GM12878 (cell line): Measurements from ENCODE around the gene KIAA0319L. TPM values are rescaled to one million over a fixed set of nuclear protein-coding genes. Genes with fewer than 3 reads are reported as not detected.
A peak's percentile ranks its signal among the peaks of the same experiment; 100 is the strongest.

ENCODE experiments used
- ATAC-seq: fragments of 200-7000 bp; cut with Tn5 transposase; 3 replicates; pipeline ENCODE4 v1.9.1; 2020; ENCODE audit warnings: mild to moderate bottlenecking, moderate library complexity
- Bru-seq: library from RNA; stranded (reverse); fragments of 400-500 nt; gene quantifications from one replicate; lab custom pipeline; 2021; lab: Mats Ljungman, UMichigan
- BruChase-seq, 2 experiments: library from RNA; stranded (reverse); fragments of 400-500 nt; gene quantifications; one replicate each; lab custom pipeline; 2021; lab: Mats Ljungman, UMichigan
- BruUV-seq: library from RNA; stranded (reverse); fragments of 400-500 nt; replicated peaks from 2 replicates; lab custom pipeline; 2021; lab: Mats Ljungman, UMichigan
- CTCF ChIA-PET: fragments of 300-600 bp; sonication (Branson Sonifier 250); formaldehyde crosslinking; extraction: SDS; loops from one replicate; lab custom pipeline; 2021; ENCODE audit warnings: inconsistent platforms; lab: Yijun Ruan, JAX
- POLR2A ChIA-PET: fragments of 350-600 bp; formaldehyde crosslinking; extraction: SDS; loops from one replicate; lab custom pipeline; 2021; ENCODE audit warnings: inconsistent platforms; lab: Charles Lee
- RAD21 ChIA-PET: fragments of 300-600 bp; sonication (Branson Sonifier 250); formaldehyde crosslinking; loops from one replicate; lab custom pipeline; 2023; ENCODE audit warnings: antibody characterized with exemption; ENCODE audit not compliant: unreplicated experiment; lab: Charles Lee
- SMC1A ChIA-PET: fragments of 300-600 bp; sonication (Branson Sonifier 250); formaldehyde crosslinking; loops from one replicate; lab custom pipeline; 2023; ENCODE audit not compliant: unreplicated experiment, uncharacterized antibody; lab: Charles Lee
- DNase-seq: peaks from one replicate; pipeline ENCODE4 v3.0.0-alpha.2; 2011; ENCODE audit warnings: low read depth, low spot score
- FAIRE-seq: peaks from 3 replicates; lab custom pipeline; 2011; peaks lifted over from hg19 to GRCh38; lab: Jason Lieb, UNC
- H2AFZ ChIP-seq: 2 replicates; pipeline ENCODE4 v1.6.0; 2011; ENCODE audit warnings: low read depth, low read length, control low read depth; ENCODE audit not compliant: control insufficient read depth
- H3K27ac ChIP-seq: 2 replicates; pipeline ENCODE4 v1.5.1; 2011; ENCODE audit warnings: control low read depth; ENCODE audit not compliant: control insufficient read depth, insufficient read depth
- H3K27me3 ChIP-seq, 2 experiments: replicated peaks in 1 of 2; 2 replicates each; pipeline versions ENCODE4 v1.6.0 to v1.6.1; 2011; ENCODE audit warnings: low read length in 1 of 2; ENCODE audit not compliant: control insufficient read depth in 2 of 2, insufficient read depth in 2 of 2
- H3K36me3 ChIP-seq, 2 experiments: 2 replicates each; pipeline ENCODE4 v1.5.1; 2011; ENCODE audit warnings: low read length in 1 of 2; ENCODE audit not compliant: control insufficient read depth in 2 of 2, insufficient read depth in 2 of 2
- H3K4me1 ChIP-seq: 2 replicates; pipeline ENCODE4 v1.6.1; 2011; ENCODE audit warnings: mild to moderate bottlenecking, low read length, moderate library complexity, mixed read lengths; ENCODE audit not compliant: control insufficient read depth, insufficient read depth
- H3K4me2 ChIP-seq: 2 replicates; pipeline ENCODE4 v1.6.0; 2011; ENCODE audit warnings: control low read depth; ENCODE audit not compliant: control insufficient read depth, insufficient read depth
- H3K4me3 ChIP-seq: fragments of 200-600 bp; sonication (generic); 2 replicates; pipeline ENCODE4 v1.5.1; 2016
- H3K79me2 ChIP-seq: 2 replicates; pipeline ENCODE4 v1.6.0; 2011; ENCODE audit warnings: low read length; ENCODE audit not compliant: control insufficient read depth, insufficient read depth
- H3K9ac ChIP-seq: 2 replicates; pipeline ENCODE4 v1.8.0; 2011; ENCODE audit warnings: low read length, control low read depth, mixed read lengths; ENCODE audit not compliant: control insufficient read depth, insufficient read depth
- H3K9me3 ChIP-seq: replicated peaks from 3 replicates; pipeline ENCODE4 v1.5.1; 2011; ENCODE audit warnings: mild to moderate bottlenecking, low read length; ENCODE audit not compliant: control insufficient read depth, insufficient read depth
- H4K20me1 ChIP-seq: 2 replicates; pipeline ENCODE4 v1.6.0; 2011; ENCODE audit not compliant: control insufficient read depth, insufficient read depth
- EGR1 ChIP-seq, 2 experiments: IDR thresholded peaks; 1 replicate in 1 of 2; 2 replicates in 1 of 2; pipeline ENCODE4 v1.6.1; 2011 to 2012; ENCODE audit warnings: low read depth in 2 of 2, low read length in 2 of 2, borderline replicate concordance in 1 of 2, mild to moderate bottlenecking in 1 of 2, moderate library complexity in 1 of 2
- GABPA ChIP-seq: IDR thresholded peaks from 2 replicates; pipeline ENCODE4 v1.6.1; 2014; ENCODE audit warnings: antibody characterized with exemption, low read depth, mild to moderate bottlenecking, inconsistent platforms
- KDM1A ChIP-seq: fragments of 200-600 bp; sonication (generic); IDR thresholded peaks from 2 replicates; pipeline ENCODE4 v1.6.1; 2016; ENCODE audit warnings: borderline replicate concordance
- KLF5 ChIP-seq: fragments of 450-650 bp; IDR thresholded peaks from 2 replicates; pipeline ENCODE4 v1.6.1; 2014; ENCODE audit warnings: mild to moderate bottlenecking; ENCODE audit not compliant: partially characterized antibody
- POLR2AphosphoS5 ChIP-seq: IDR thresholded peaks from 2 replicates; pipeline ENCODE4 v1.6.1; 2011; ENCODE audit warnings: mild to moderate bottlenecking, low read length, inconsistent platforms
- RAD21 ChIP-seq: IDR thresholded peaks from 2 replicates; pipeline ENCODE4 v1.6.1; 2011; ENCODE audit warnings: mild to moderate bottlenecking, low read depth, low read length, moderate library complexity; ENCODE audit not compliant: insufficient read depth
- ZBTB40 ChIP-seq: fragments of 450-650 bp; IDR thresholded peaks from 2 replicates; pipeline ENCODE4 v1.6.1; 2016; ENCODE audit warnings: mild to moderate bottlenecking, moderate library complexity, borderline replicate concordance
- ZNF384 ChIP-seq: IDR thresholded peaks from 2 replicates; pipeline ENCODE4 v1.6.1; 2012; ENCODE audit warnings: low read depth, mild to moderate bottlenecking, low read length, improper control_type of control experiment, borderline replicate concordance
- ZNF622 ChIP-seq: fragments of 450-650 bp; IDR thresholded peaks from 2 replicates; pipeline ENCODE4 v1.6.1; 2017; ENCODE audit warnings: mild to moderate bottlenecking, inconsistent platforms
- WGBS: methylation state at CpG from one replicate; pipeline ENCODE4 v1.1.6; 2016; ENCODE audit warnings: low lambda C conversion rate; ENCODE audit not compliant: insufficient replicate concordance, insufficient coverage; ENCODE audit errors: missing lambda C conversion rate; 5-methylcytosine and 5-hydroxymethylcytosine counted together
- in situ Hi-C: fragments of 300-500 bp; cut with MboI; formaldehyde crosslinking; loops from 9 replicates; pipeline ENCODE4 v1.14.3; 2018; ENCODE audit warnings: mixed read lengths
- intact Hi-C: fragments of 100-400 bp; cut with micrococcal nuclease; formaldehyde crosslinking; loops from one replicate; pipeline ENCODE4 v1.14.2; 2022; ENCODE audit not compliant: unreplicated experiment
- long read RNA-seq, 2 experiments: library from polyadenylated mRNA; unstranded; transcript quantifications; one replicate each; pipeline ENCODE4 v2.0.0, GENCODE V29; 2019 to 2020
- polyA minus RNA-seq, 3 experiments: library from RNA; depleted of rRNA, polyadenylated mRNA; stranded (reverse); fragments of >200 nt; gene quantifications; 2 replicates each; pipeline ENCODE4 v1.2.3, GENCODE V29; 2011
- polyA plus RNA-seq, 11 experiments: library from polyadenylated mRNA; depleted of rRNA in 4 of 11; unstranded in 6 of 11; stranded (reverse) in 5 of 11; fragments of >200 nt; fragmentation: Nextera tagmentation in 4 of 11; fragmentation: Illumina TruSeq in 1 of 11; extraction: Ambion mirVana in 4 of 11; extraction: Trizol in 1 of 11; gene quantifications; 1 replicate in 1 of 11; 2 replicates in 10 of 11; pipeline versions ENCODE4 v1.2.1 to v1.2.3, GENCODE V29; 2011 to 2016; ENCODE audit warnings: inconsistent platforms in 2 of 11, missing spikeins in 2 of 11, low read depth in 1 of 11
- total RNA-seq, 4 experiments: library from RNA; depleted of rRNA in 3 of 4; stranded (reverse); fragments of >200 nt in 3 of 4; fragmentation: Illumina TruSeq in 1 of 4; extraction: Trizol in 1 of 4; gene quantifications; 2 replicates each; pipeline versions ENCODE4 v1.2.1 to v1.2.3, GENCODE V29; 2013 to 2021
- TF ChIP-seq, protein P1 (sequence below): fragments of 450-650 bp; IDR thresholded peaks from 2 replicates; pipeline ENCODE4 v1.6.1; 2014; ENCODE audit warnings: mild to moderate bottlenecking

KIAA0319L gene
- total RNA-seq (2013; cell fraction: nucleolus; rRNA removed), result 303 and 335 TPM in 2 replicates
- 22.6 and 24.3 TPM in 2 replicates for total RNA-seq (2014; rRNA removed)
- total RNA-seq (2014; rRNA removed; fragmentation: Illumina TruSeq; extraction: Trizol), result 20.7 and 22.1 TPM in 2 replicates
- total RNA-seq (2021), result 26.9 and 30.3 TPM in 2 replicates
- 34.7 TPM for polyA plus RNA-seq (2011; ENCODE audit: low read depth)
- 57.8 and 63.2 TPM in 2 replicates for polyA plus RNA-seq (2011; rRNA removed)
- 48.5 and 52.4 TPM in 2 replicates for polyA plus RNA-seq (2011; cell fraction: cytosol; rRNA removed)
- 87.3 and 100 TPM in 2 replicates for polyA plus RNA-seq (2011; cell fraction: nucleus; rRNA removed)
- polyA plus RNA-seq (2012), result 27.1 and 32.7 TPM in 2 replicates
- polyA plus RNA-seq (2014; fragmentation: Illumina TruSeq; extraction: Trizol), result 26.7 and 35.3 TPM in 2 replicates
- polyA plus RNA-seq (2014; fragmentation: Nextera tagmentation; extraction: Ambion mirVana), result 1 to 10 TPM; 2.6 to 5.9 TPM
- 23.6 and 26.1 TPM in 2 replicates for polyA plus RNA-seq (2014; rRNA removed)
- polyA plus RNA-seq (2016; fragmentation: Nextera tagmentation; extraction: Ambion mirVana), result 10 to 100 TPM; 24.7 to 26.5 TPM
- 90.8 and 95.8 TPM in 2 replicates for polyA minus RNA-seq (2011; rRNA and poly(A)+ RNA removed)
- 14.3 and 21.3 TPM in 2 replicates for polyA minus RNA-seq (2011; cell fraction: cytosol; rRNA and poly(A)+ RNA removed)
- 82.8 and 101 TPM in 2 replicates for polyA minus RNA-seq (2011; cell fraction: nucleus; rRNA and poly(A)+ RNA removed)
- Bru-seq, nascent RNA, result percentile 81 among the genes with signal in this experiment
- BruChase-seq, experiment 1, labeled RNA remaining after a 6-hour chase, result percentile 86 among the genes with signal in this experiment
- BruChase-seq, experiment 2, labeled RNA remaining after a 2-hour chase, result percentile 80 among the genes with signal in this experiment
- long read RNA-seq, experiment 1, full-length matches to known transcripts, result 4 of 9 reads
- long read RNA-seq, experiment 1, partial matches to known transcripts, result 2 of 9 reads
- long read RNA-seq, experiment 1, other reads (novel, unspliced or antisense), result 3 of 9 reads
- long read RNA-seq, experiment 2, full-length matches to known transcripts, result 1 of 28 reads
- long read RNA-seq, experiment 2, partial matches to known transcripts, result 12 of 28 reads
- long read RNA-seq, experiment 2, other reads (novel, unspliced or antisense), result 15 of 28 reads

- ATAC-seq (peak; percentile 90), DNase-seq (no peak), FAIRE-seq (peak; percentile 68)
- Histone ChIP-seq H3K4me1 (peaks cover 10% of the 10 kb centered on the region), H3K4me3 (peak within 1 kb of the TSS; percentile 67), H4K20me1 (no peaks in the 10 kb centered on the region), H3K9ac (peak within 1 kb of the TSS; percentile 93), H3K79me2 (peaks cover 44% of the 10 kb centered on the region), H2AFZ (peak within 1 kb of the TSS; percentile 100), H3K27ac (peak within 1 kb of the TSS; percentile 97), H3K4me2 (peak within 1 kb of the TSS; percentile 92), H3K9me3 (no peaks in the 10 kb centered on the region), H3K36me3 (peaks cover 0 to 3% of the 10 kb centered on the region in 2 experiments; a peak in 3 of 4 replicates), H3K27me3 (no peaks in the 10 kb centered on the region)
- CTCF ChIA-PET, result interaction anchor here (0.9 to 3.9 kb wide), 7 partner anchors 11 to 159 kb away, joined by 3 to 40 read pairs (median 6); no protein-coding TSS in a partner anchor
- 3% methylated on average over 30 of the region's 39 CpGs for WGBS
- POLR2A ChIA-PET, result interaction anchor here (0.8 to 2.9 kb wide), 8 partner anchors 8 to 213 kb away, joined by 3 to 19 read pairs (median 4); partner anchors contain the start of gene CLSPN
- RAD21 ChIA-PET, result interaction anchor here (0.6 to 4.6 kb wide), 9 partner anchors 8 to 159 kb away, joined by 3 to 35 read pairs (median 5); no protein-coding TSS in a partner anchor
- SMC1A ChIA-PET, result interaction anchor here (0.6 to 2.6 kb wide), 15 partner anchors 8 to 350 kb away, joined by 3 to 26 read pairs (median 6); partner anchors contain the start of gene CLSPN
- intact Hi-C loops (loop anchor here (2.0 kb wide), 1 partner anchor 18 kb away; no protein-coding TSS in a partner anchor), in situ Hi-C loops (no loop called here)
- no TSS peak for BruUV-seq
- peak; percentile 62 for TF ChIP-seq POLR2AphosphoS5
- TF ChIP-seq EGR1 (IDR thresholded peaks at IDR 0.05; ENCODE audit: borderline replicate concordance in 1 of 2, low read depth in 2 of 2, low read length in 2 of 2), result peak in 1 of 2 experiments; percentile 13; a peak in 1 of 3 replicates
- no peak for TF ChIP-seq KDM1A
- no peak for TF ChIP-seq RAD21
- peak; percentile 89 for TF ChIP-seq GABPA
- peak; percentile 94; the same call in 1 of the 2 replicates for TF ChIP-seq ZBTB40
- TF ChIP-seq ZNF384, result no peak
- TF ChIP-seq, protein P1, sequence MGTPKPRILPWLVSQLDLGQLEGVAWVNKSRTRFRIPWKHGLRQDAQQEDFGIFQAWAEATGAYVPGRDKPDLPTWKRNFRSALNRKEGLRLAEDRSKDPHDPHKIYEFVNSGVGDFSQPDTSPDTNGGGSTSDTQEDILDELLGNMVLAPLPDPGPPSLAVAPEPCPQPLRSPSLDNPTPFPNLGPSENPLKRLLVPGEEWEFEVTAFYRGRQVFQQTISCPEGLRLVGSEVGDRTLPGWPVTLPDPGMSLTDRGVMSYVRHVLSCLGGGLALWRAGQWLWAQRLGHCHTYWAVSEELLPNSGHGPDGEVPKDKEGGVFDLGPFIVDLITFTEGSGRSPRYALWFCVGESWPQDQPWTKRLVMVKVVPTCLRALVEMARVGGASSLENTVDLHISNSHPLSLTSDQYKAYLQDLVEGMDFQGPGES, result no peak
- TF ChIP-seq KLF5, result no peak
- TF ChIP-seq ZNF622, result no peak
These were observed at the start of gene KIAA0319L for GRCh38 chr1:35557118-35557610. KIAA0319L (minus strand) TSS chr1:35557403; CDS start chr1:35554491, 2,912 bp downstream.
